Right cardiac atrium (tissue), 5 donors: ENCODE measurements around the gene ERCC6L2. TPM values are rescaled to one million over a fixed set of nuclear protein-coding genes. Genes with fewer than 3 reads are reported as not detected.

Source experiments
- ATAC-seq, 2 donors: fragments of 200-7000 bp; cut with Tn5 transposase; one replicate each; pipeline versions ENCODE4 v1.8.0 to v1.9.1; 2020; ENCODE audit warnings: moderate library complexity in 2 of 2, mild to moderate bottlenecking in 1 of 2
- DNase-seq, 3 donors: peaks; one replicate each; pipeline ENCODE4 v3.0.0-alpha.2; 2020
- H3K27ac ChIP-seq: one replicate; pipeline ENCODE4 v1.5.1; 2013; ENCODE audit warnings: mild to moderate bottlenecking, low read length, control low read depth, moderate library complexity
- H3K27me3 ChIP-seq: one replicate; pipeline ENCODE4 v1.6.1; 2013; ENCODE audit not compliant: control insufficient read depth, insufficient read depth
- H3K4me1 ChIP-seq: one replicate; pipeline ENCODE4 v1.6.1; 2013; ENCODE audit warnings: low read length; ENCODE audit not compliant: control insufficient read depth, insufficient read depth
- H3K4me3 ChIP-seq: one replicate; pipeline ENCODE4 v1.5.1; 2013; ENCODE audit warnings: low read length, control low read depth
- H3K9me3 ChIP-seq: one replicate; pipeline ENCODE4 v1.6.1; 2013; ENCODE audit warnings: low read length; ENCODE audit not compliant: control insufficient read depth
- WGBS: extraction: QIAGEN DNeasy Blood & Tissue Kit; methylation state at CpG from one replicate; pipeline ENCODE4 v1.1.7; 2013; 5-methylcytosine and 5-hydroxymethylcytosine counted together
- intact Hi-C, 4 donors: fragments of 100-400 bp; cut with DNase I; formaldehyde crosslinking; loops; one replicate each; pipeline versions ENCODE4 v1.11.0 to v1.14.0; 2022 to 2023
- polyA plus RNA-seq: library from polyadenylated mRNA; stranded (reverse); fragments of 200-250 nt; gene quantifications from one replicate; pipeline ENCODE4 v1.2.3, GENCODE V29; 2013
- total RNA-seq, 4 donors: library from RNA; stranded (reverse); fragmentation: NEBNext Ultra II Directional; extraction: Animal tissue kit (Norgen Biotek cat#: 25700); gene quantifications; one replicate each; pipeline ENCODE4 v1.2.1, GENCODE V29; 2021
- donor health status: healthy with polysubstance abuse.
- donor health status: DM: no; HTN: yes; CAD: no.
- donor health status: DM: no; HTN: no; CAD: no.
- donor health status: DM: no; HTN: yes; CAD: no; lungs with severe emphysema.
- donor health status: DM: yes; HTN: yes; CAD: no.

ERCC6L2 gene
- total and polyA plus RNA-seq, 5 donors: 6.8 to 41.0 (median 34.4) TPM

DNA sequence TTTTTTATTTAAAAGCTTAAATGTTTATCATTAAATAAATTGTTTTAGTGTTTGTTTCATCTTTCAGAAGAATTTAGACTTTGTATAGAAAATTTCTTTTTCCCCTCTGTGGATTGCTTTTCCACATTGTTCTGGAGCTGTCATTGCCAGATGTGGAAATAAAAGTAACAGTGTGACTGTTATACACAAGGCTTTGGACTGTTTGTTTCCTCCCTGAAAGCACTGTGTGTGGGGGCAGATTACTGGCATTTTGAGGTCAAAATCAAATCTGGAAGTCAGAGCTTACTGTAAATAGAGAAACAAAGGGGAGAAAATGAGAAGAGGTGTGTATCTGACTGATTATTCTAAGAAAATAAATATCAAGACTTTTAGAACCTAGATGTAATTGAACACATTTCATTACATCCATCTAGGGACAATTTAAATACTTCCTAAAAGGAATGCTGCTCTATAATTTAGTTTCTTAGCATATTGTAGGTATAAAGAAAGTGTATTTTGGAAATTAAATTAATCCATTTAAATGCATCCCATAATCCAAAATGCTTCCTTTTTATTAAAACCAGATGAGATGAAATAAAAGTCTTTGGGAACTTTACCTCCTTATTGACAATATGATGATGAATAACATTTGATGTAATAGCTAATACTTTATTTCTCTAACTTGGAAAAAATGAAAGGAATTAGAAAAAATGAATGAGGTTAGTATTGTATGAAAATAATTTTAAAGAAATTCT is 51.9 kb downstream of the ERCC6L2 start:
- intact Hi-C loops: no loop called here
- Histone ChIP-seq H3K4me1 (no peaks in the 10 kb centered on the region), H3K4me3 (no peak overlapping the region), H3K27ac (no peak overlapping the region), H3K9me3 (no peaks in the 10 kb centered on the region), H3K27me3 (no peaks in the 10 kb centered on the region)
- no peak for DNase-seq
- ATAC-seq: no peak

DNA sequence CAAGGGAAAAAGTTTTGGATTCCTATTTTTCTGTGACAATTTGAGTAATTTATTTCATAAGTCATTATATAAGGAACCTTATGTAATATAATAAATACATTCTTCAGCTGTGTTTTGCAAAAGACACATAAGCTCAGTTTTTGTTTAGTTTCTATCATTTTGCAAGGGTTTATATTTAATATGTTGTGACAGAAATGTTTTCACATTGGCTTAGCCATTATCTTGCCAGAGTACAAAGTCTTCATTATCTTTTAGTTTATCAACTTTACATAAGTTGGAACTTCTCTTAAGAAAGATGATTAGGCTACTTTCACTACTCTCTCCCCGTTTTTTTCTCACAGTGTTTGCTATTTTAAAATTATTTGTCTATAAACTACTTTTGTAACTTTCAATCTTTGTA is 54.8 kb downstream of the ERCC6L2 start:
- Histone ChIP-seq H3K27ac (no peak overlapping the region), H3K27me3 (no peaks in the 10 kb centered on the region), H3K4me3 (no peak overlapping the region), H3K4me1 (no peaks in the 10 kb centered on the region), H3K9me3 (no peaks in the 10 kb centered on the region)
- ATAC-seq (no peak), DNase-seq (no peak)
- intact Hi-C loops: no loop called here
- WGBS: 69% methylated on average over 1 of the region's 1 CpG

DNA sequence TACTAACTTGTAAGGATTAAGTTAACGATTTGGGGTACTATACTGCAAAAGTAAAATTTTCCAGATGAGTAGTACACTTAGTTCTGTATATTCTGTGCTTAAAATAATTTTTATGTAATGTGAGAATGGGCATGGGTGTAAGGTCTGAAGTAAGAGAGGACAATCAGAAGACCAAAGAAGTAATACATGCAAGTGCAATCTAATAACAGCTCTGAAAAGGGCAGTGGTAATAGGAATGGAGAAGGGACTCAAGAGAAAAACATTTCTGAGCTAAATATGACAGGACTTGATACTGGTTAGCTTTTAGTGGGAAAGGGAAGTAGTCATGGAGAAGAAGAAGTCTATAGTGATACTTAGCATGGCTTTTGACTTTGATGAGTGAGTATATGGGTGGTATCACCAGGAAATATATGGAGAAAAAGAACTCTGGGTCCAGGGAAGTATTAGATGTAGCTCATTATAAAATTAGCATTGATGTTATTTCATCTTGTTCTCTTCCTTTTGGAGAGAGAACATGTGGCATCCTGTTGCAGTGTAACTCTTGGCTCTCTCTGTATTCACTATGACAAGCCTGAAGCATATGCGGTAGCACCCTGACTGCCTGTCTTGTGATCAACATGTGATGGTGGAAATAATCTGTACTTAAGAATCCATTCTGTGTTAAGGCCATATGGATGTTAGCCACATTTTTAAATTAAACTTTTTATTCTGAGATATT is 60.5 kb downstream of the ERCC6L2 start:
- WGBS: 93% methylated on average over 2 of the region's 2 CpGs
- H3K4me1 ChIP-seq: no peaks in the 10 kb centered on the region
- no peaks in the 10 kb centered on the region for H3K9me3 ChIP-seq
- no peaks in the 10 kb centered on the region for H3K27me3 ChIP-seq
- no peak overlapping the region for H3K27ac ChIP-seq
- intact Hi-C loops: no loop called here
- DNase-seq (no peak), ATAC-seq (no peak)
- no peak overlapping the region for H3K4me3 ChIP-seq

DNA sequence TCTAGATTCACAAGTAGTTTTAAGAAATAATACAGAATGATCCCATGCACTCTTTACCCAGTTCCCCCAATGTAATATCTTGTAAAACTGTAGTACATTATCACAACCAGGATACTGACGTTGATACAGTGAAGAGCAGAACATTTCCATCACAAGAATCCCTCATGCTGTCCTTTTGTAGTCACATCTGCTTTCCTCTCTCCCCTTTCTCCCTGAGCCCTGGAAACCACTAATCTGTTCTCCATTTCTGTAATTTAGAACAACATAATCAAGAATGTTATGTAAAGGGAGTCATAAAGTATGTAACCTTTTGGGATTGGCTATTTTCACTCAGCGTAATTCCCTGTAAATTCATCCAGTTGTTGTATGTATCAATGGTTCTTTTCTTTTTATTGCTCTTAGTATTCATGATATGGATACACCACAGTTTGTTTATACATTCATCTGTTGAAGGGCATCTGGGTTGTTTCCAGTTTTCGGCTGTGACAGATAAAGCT is 61.1 kb downstream of the ERCC6L2 start:
- Histone ChIP-seq H3K4me1 (no peaks in the 10 kb centered on the region), H3K4me3 (no peak overlapping the region), H3K27me3 (no peaks in the 10 kb centered on the region), H3K27ac (no peak overlapping the region), H3K9me3 (no peaks in the 10 kb centered on the region)
- 80% methylated on average over 3 of the region's 3 CpGs for WGBS
- intact Hi-C loops: no loop called here
- ATAC-seq: no peak
- no peak for DNase-seq

DNA sequence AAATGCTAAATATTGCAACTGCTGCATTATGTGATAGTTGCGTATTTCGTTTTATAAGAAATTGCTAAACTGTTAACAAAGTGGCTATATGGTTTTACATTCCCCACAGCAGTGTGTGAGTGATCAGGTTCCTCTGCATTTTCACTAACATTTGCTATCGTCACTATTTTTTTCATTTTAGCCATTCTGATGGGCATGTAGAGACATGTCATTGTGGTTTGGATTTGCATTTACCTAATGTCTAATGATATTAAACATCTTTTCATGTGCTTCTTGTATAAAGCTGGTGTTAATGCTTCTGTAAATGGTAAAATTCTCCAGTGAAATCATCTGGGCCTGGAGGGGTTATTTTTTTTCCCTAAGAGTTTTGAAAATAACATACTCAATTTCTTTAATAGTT is 61.6 kb downstream of the ERCC6L2 start:
- no peaks in the 10 kb centered on the region for H3K9me3 ChIP-seq
- H3K27me3 ChIP-seq: no peaks in the 10 kb centered on the region
- H3K4me3 ChIP-seq: no peak overlapping the region
- intact Hi-C loops: no loop called here
- 97% methylated on average over 3 of the region's 3 CpGs for WGBS
- H3K27ac ChIP-seq: no peak overlapping the region
- DNase-seq (no peak), ATAC-seq (no peak)
- H3K4me1 ChIP-seq: no peaks in the 10 kb centered on the region

DNA sequence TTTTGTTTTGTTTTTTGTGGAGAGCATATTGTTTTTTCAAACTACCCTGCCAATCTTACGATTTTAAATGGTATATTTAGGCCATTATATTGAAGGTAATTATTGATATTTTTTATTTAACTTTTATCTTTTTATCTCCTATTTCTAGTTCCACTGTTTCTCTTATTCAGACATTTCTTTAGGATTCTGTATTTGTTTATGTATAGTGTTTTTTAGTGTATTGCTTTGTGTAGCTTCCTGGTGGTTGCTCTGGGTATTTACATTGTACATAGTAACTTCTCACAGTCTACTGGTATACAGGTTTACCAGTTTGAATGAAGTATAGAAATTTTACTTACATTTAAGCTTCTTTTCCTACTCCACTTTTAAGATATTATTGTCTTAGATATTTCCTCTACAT is 63.2 kb downstream of the ERCC6L2 start:
- ATAC-seq: no peak
- H3K9me3 ChIP-seq: no peaks in the 10 kb centered on the region
- no peak overlapping the region for H3K4me3 ChIP-seq
- no peaks in the 10 kb centered on the region for H3K27me3 ChIP-seq
- no peaks in the 10 kb centered on the region for H3K4me1 ChIP-seq
- 100% methylated on average over 1 of the region's 1 CpG for WGBS
- H3K27ac ChIP-seq: no peak overlapping the region
- DNase-seq: no peak
- intact Hi-C loops: no loop called here

DNA sequence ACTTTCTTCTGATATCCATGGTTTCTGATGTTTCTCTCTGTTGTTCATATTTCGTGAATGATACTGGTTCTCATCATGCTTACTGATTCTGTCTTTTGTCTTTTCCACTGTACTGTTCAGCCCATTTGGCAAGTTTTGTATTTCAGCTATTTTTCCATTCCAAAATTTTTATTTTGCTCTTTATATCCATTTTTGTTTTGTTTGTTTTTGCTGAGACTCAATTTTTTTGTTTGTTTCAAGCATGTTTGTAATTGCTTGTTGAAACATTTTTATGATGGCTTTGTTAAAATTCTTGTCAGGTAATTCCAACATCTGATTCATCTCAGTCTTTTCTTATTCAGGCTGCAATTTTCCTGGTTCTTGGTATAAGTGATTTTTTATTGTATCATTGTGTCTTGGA is 64.0 kb downstream of the ERCC6L2 start:
- H3K9me3 ChIP-seq: no peaks in the 10 kb centered on the region
- DNase-seq: no peak
- no peaks in the 10 kb centered on the region for H3K27me3 ChIP-seq
- intact Hi-C loops: no loop called here
- 98% methylated on average over 1 of the region's 1 CpG for WGBS
- no peak for ATAC-seq
- H3K4me3 ChIP-seq: no peak overlapping the region
- H3K4me1 ChIP-seq: no peaks in the 10 kb centered on the region
- H3K27ac ChIP-seq: no peak overlapping the region

DNA sequence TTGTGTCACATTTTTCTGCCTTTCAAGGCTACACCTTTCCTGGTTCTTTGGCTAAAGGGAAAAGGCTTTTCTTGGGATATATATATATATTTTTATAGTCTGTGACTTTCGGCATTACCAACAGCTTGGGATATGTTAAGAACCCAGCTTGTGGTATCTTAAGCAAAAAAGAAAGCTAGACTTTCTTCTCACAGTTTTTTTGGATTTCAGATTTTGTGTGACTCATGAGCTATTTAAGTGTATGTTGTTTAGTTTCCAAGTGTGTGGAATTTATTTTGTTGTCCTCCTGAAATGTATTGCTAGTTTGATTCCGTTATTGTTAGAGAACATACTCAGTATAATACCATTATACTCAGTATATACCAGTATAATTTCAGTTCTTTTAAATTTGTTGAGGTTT is 64.8 kb downstream of the ERCC6L2 start:
- no peak for DNase-seq
- WGBS: over 99% methylated on average over 2 of the region's 2 CpGs
- Histone ChIP-seq H3K27me3 (no peaks in the 10 kb centered on the region), H3K4me3 (no peak overlapping the region), H3K9me3 (no peaks in the 10 kb centered on the region), H3K27ac (no peak overlapping the region), H3K4me1 (no peaks in the 10 kb centered on the region)
- ATAC-seq: no peak
- intact Hi-C loops: no loop called here

DNA sequence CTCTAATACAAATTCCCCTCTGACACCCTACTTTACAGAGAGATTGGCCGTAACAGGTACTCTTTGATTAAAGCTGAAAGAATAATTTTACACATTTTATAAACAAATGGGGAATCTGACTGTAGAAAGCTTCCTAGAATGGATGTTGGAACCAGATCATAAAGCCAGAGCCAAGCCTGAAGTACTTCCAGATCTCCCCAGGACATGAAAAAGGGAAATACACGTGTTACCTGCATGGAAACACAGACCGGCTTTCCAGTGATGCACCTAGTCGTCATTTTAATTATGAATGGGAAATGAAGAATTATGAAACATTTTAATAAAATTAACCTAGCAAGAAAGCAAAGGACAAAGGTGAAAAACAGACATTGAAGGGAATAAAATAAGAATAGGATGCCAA is 66.5 kb downstream of the ERCC6L2 start:
- no peak for DNase-seq
- intact Hi-C loops: no loop called here
- 99% methylated on average over 4 of the region's 4 CpGs for WGBS

DNA sequence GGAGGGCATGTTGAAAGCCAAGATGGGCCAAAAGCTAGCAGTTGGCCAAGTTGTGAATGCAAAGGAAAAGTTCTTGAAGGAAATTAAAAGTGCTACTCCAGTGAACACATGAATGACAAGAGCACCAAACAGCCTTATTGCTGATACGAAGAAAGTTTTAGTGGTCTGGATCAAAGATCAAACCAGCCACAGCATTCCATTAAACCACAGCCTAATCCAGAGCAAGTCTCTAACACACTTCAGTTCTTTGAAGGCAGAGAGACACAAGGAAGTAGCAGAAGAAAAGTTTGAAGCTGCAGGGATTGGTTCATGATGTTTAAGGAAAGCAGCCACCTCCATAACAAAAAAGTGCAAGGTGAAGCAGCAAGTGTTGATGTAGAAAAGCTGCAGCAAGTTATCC is 71.6 kb downstream of the ERCC6L2 start:
- intact Hi-C loops: no loop called here
- Histone ChIP-seq H3K27me3 (no peaks in the 10 kb centered on the region), H3K4me3 (no peak overlapping the region), H3K9me3 (no peaks in the 10 kb centered on the region), H3K4me1 (no peaks in the 10 kb centered on the region), H3K27ac (no peak overlapping the region)
- WGBS: 100% methylated on average over 1 of the region's 1 CpG
- DNase-seq: no peak
- no peak for ATAC-seq

More for the DNA sequence above, 66.5 kb downstream of the ERCC6L2 start:
- no peak for ATAC-seq
- Histone ChIP-seq H3K4me3 (no peak overlapping the region), H3K9me3 (no peaks in the 10 kb centered on the region), H3K4me1 (no peaks in the 10 kb centered on the region), H3K27me3 (no peaks in the 10 kb centered on the region), H3K27ac (no peak overlapping the region)

DNA sequence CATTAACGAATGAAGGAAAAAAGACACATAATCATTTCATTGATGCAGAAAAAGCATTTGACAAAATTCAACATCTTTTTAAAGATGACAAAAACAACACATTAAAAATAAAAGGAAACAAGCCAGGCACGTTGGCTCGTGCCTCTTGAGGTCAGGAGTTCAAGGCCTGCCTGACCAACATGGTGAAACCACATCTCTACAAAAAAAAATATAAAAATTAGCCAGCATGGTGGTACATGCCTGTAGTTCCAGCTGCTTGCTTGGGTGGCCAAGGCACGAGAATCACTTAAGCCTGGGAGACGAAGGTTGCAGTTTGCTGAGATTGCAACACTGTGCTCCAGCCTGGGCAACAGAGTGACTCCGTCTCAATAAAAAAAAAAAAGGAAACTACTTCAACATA is 77.0 kb downstream of the ERCC6L2 start:
- no peak for DNase-seq
- intact Hi-C loops: no loop called here

More for the DNA sequence above, 77.0 kb downstream of the ERCC6L2 start:
- Histone ChIP-seq H3K4me3 (no peak overlapping the region), H3K27me3 (no peaks in the 10 kb centered on the region), H3K4me1 (no peaks in the 10 kb centered on the region), H3K27ac (no peak overlapping the region), H3K9me3 (no peaks in the 10 kb centered on the region)
- WGBS: 95% methylated on average over 6 of the region's 6 CpGs
- no peak for ATAC-seq
